ENCODE results near the gene VTI1A. TPM values are rescaled to one million over a fixed set of nuclear protein-coding genes. Genes with fewer than 3 reads are reported as not detected.

The VTI1A gene
- total and polyA plus RNA-seq, 2 experiments from 2014 or later, result 26.8 to 31.0 TPM

DNA sequence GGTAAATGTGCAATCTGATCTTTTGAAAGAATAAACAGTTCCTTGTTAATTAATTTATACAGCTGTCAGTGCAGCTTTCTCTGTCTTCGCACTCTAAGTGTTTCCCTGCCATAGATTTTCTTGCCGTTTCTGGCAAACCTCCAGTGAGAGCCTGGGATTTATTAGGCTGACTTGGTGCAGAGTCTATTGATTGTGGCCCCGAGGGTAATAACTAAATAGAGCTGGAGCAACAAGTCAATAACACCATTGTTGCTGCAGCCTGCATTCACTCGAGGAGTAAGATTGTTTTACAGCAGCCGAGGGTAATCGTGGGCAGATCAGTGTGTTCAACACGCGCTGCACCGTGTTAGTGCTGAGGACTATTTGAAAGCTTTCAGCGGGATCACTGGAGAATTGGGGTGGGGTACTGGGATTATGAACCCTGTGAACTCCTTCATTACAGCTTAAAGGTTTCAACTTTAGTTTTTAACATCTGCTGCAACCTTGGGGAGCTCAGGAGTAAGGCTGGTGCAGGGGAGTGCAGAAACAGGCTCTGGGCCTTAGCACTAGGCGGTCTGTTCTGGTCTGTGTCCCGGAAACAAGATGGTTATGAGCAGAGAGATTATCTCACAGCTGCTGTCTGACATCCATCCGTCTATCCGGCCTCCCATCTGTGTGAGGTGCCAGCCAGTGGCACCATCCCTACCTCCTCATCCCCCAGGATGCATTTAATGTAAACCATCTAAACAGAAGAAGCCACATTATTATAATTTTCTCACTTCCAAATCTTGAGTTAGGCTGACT lies 329.1 kb downstream of the VTI1A start:
- Histone ChIP-seq H4K20me1 (replicated peaks; ENCODE audit: insufficient read depth) (no peaks in the 10 kb centered on the region), H2AFZ (no peak overlapping the region), H3K4me2 (no peak overlapping the region), H3K27me3 (ENCODE audit: insufficient read depth) (no peaks in the 10 kb centered on the region), H3K9me2 (ENCODE audit: insufficient read depth) (peaks cover 4% of the 10 kb centered on the region; the same call in 1 of the 2 replicates), H3K79me2 (replicated peaks; ENCODE audit: insufficient read depth) (no peaks in the 10 kb centered on the region), H3K4me1 (ENCODE audit: insufficient read depth) (peaks cover 7% of the 10 kb centered on the region; the same call in 1 of the 2 replicates), H3K27ac (ENCODE audit: low read depth) (no peak overlapping the region), H3K36me3 (ENCODE audit: insufficient read depth) (no peaks in the 10 kb centered on the region), H3K4me3 (no peak overlapping the region), H3F3A (replicated peaks; ENCODE audit: low read depth) (no peaks in the 10 kb centered on the region)
- no peaks in the 10 kb centered on the region for H3K27me3 Mint-ChIP-seq (ENCODE audit: insufficient read depth, low read depth, poor library complexity)
- no peak overlapping the region for H3K4me3 Mint-ChIP-seq
- no peaks in the 10 kb centered on the region for H3K9me3 Mint-ChIP-seq
- peaks cover 16% of the 10 kb centered on the region for H3K4me1 Mint-ChIP-seq
- ATAC-seq (no peak), DNase-seq (ENCODE audit: low spot score) (no peak)
- no peak overlapping the region for H3K27ac Mint-ChIP-seq
- peaks cover 5% of the 10 kb centered on the region; the same call in 2 of the 3 replicates for H3K36me3 Mint-ChIP-seq (ENCODE audit: low read depth)
- TF ChIP-seq POLR2AphosphoS5 (IDR thresholded peaks at IDR 0.05; ENCODE audit: low read depth), result no peak

DNA sequence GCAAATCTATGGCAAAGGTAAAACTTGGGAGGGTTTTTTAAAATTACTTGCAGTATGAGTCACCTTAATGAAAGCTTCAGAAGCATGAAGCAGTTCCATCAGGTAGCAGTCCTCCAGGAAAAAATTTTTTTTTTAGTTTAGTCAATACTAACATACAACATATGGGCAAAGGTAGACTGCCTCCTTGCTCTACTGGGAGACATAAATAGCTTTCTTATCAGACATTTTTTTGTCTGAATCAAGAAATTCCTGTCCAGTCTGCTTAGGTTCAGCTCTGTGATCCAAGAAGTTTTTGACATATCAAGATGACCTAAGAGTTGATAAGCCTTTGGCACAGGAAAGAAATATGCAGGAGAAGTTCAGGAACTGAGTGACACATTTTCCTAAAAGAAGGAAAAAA lies 331.6 kb downstream of the VTI1A start:
- no peak overlapping the region for H3K27ac ChIP-seq (ENCODE audit: low read depth)
- no peaks in the 10 kb centered on the region for H3K79me2 ChIP-seq (replicated peaks; ENCODE audit: insufficient read depth)
- Mint-ChIP-seq H3K27ac (no peak overlapping the region), H3K4me1 (peaks cover 16% of the 10 kb centered on the region), H3K4me3 (no peak overlapping the region), H3K9me3 (no peaks in the 10 kb centered on the region), H3K27me3 (ENCODE audit: insufficient read depth, low read depth, poor library complexity) (no peaks in the 10 kb centered on the region), H3K36me3 (ENCODE audit: low read depth) (no peaks in the 10 kb centered on the region)
- no peak overlapping the region for H3K4me3 ChIP-seq
- no peaks in the 10 kb centered on the region for H3K27me3 ChIP-seq (ENCODE audit: insufficient read depth)
- DNase-seq (ENCODE audit: low spot score) (no peak), ATAC-seq (no peak)
- no peak overlapping the region for H2AFZ ChIP-seq
- no peak overlapping the region for H3K4me2 ChIP-seq
- no peaks in the 10 kb centered on the region for H3K9me2 ChIP-seq (ENCODE audit: insufficient read depth)
- H3K36me3 ChIP-seq (ENCODE audit: insufficient read depth), result no peaks in the 10 kb centered on the region
- H4K20me1 ChIP-seq (replicated peaks; ENCODE audit: insufficient read depth), result no peaks in the 10 kb centered on the region
- H3F3A ChIP-seq (replicated peaks; ENCODE audit: low read depth), result no peaks in the 10 kb centered on the region
- H3K4me1 ChIP-seq (ENCODE audit: insufficient read depth), result peaks cover 7% of the 10 kb centered on the region; the same call in 1 of the 2 replicates
- TF ChIP-seq EZH2phosphoT487 (IDR thresholded peaks at IDR 0.05; ENCODE audit: unreplicated experiment) (no peak), ZNF331 (CRISPR knock-in tag; IDR thresholded peaks at IDR 0.05; ENCODE audit: low read depth) (no peak), NANOG (IDR thresholded peaks at IDR 0.05; ENCODE audit: borderline replicate concordance) (no peak), REST (IDR thresholded peaks at IDR 0.05; ENCODE audit: unreplicated experiment) (no peak), JUNB (IDR thresholded peaks at IDR 0.05; ENCODE audit: unreplicated experiment) (no peak), ZNF114 (CRISPR knock-in tag; IDR thresholded peaks at IDR 0.05) (no peak), STAT1 (IDR thresholded peaks at IDR 0.05; ENCODE audit: unreplicated experiment) (no peak), CREB1 (CRISPR knock-in tag; IDR thresholded peaks at IDR 0.05; ENCODE audit: low read depth) (no peak)
- TF ChIP-seq, protein P1, sequence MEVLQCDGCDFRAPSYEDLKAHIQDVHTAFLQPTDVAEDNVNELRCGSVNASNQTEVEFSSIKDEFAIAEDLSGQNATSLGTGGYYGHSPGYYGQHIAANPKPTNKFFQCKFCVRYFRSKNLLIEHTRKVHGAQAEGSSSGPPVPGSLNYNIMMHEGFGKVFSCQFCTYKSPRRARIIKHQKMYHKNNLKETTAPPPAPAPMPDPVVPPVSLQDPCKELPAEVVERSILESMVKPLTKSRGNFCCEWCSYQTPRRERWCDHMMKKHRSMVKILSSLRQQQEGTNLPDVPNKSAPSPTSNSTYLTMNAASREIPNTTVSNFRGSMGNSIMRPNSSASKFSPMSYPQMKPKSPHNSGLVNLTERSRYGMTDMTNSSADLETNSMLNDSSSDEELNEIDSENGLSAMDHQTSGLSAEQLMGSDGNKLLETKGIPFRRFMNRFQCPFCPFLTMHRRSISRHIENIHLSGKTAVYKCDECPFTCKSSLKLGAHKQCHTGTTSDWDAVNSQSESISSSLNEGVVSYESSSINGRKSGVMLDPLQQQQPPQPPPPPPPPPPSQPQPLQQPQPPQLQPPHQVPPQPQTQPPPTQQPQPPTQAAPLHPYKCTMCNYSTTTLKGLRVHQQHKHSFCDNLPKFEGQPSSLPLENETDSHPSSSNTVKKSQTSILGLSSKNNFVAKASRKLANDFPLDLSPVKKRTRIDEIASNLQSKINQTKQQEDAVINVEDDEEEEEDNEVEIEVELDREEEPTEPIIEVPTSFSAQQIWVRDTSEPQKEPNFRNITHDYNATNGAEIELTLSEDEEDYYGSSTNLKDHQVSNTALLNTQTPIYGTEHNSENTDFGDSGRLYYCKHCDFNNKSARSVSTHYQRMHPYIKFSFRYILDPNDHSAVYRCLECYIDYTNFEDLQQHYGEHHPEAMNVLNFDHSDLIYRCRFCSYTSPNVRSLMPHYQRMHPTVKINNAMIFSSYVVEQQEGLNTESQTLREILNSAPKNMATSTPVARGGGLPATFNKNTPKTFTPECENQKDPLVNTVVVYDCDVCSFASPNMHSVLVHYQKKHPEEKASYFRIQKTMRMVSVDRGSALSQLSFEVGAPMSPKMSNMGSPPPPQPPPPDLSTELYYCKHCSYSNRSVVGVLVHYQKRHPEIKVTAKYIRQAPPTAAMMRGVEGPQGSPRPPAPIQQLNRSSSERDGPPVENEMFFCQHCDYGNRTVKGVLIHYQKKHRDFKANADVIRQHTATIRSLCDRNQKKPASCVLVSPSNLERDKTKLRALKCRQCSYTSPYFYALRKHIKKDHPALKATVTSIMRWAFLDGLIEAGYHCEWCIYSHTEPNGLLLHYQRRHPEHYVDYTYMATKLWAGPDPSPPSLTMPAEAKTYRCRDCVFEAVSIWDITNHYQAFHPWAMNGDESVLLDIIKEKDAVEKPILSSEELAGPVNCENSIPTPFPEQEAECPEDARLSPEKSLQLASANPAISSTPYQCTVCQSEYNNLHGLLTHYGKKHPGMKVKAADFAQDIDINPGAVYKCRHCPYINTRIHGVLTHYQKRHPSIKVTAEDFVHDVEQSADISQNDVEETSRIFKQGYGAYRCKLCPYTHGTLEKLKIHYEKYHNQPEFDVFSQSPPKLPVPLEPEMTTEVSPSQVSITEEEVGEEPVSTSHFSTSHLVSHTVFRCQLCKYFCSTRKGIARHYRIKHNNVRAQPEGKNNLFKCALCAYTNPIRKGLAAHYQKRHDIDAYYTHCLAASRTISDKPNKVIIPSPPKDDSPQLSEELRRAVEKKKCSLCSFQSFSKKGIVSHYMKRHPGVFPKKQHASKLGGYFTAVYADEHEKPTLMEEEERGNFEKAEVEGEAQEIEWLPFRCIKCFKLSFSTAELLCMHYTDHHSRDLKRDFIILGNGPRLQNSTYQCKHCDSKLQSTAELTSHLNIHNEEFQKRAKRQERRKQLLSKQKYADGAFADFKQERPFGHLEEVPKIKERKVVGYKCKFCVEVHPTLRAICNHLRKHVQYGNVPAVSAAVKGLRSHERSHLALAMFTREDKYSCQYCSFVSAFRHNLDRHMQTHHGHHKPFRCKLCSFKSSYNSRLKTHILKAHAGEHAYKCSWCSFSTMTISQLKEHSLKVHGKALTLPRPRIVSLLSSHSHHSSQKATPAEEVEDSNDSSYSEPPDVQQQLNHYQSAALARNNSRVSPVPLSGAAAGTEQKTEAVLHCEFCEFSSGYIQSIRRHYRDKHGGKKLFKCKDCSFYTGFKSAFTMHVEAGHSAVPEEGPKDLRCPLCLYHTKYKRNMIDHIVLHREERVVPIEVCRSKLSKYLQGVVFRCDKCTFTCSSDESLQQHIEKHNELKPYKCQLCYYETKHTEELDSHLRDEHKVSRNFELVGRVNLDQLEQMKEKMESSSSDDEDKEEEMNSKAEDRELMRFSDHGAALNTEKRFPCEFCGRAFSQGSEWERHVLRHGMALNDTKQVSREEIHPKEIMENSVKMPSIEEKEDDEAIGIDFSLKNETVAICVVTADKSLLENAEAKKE (CRISPR knock-in tag; IDR thresholded peaks at IDR 0.05), result no peak
- TF ChIP-seq, protein P2, sequence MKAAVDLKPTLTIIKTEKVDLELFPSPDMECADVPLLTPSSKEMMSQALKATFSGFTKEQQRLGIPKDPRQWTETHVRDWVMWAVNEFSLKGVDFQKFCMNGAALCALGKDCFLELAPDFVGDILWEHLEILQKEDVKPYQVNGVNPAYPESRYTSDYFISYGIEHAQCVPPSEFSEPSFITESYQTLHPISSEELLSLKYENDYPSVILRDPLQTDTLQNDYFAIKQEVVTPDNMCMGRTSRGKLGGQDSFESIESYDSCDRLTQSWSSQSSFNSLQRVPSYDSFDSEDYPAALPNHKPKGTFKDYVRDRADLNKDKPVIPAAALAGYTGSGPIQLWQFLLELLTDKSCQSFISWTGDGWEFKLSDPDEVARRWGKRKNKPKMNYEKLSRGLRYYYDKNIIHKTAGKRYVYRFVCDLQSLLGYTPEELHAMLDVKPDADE (IDR thresholded peaks at IDR 0.05), result no peak
